NCI-H446 (cell line): Measurements from ENCODE around the gene ERP29.
"Not testable (repeated sequence)": the region's sequence is repeated elsewhere in the genome, so short reads cannot be mapped to it uniquely, and the experiment has no call there.

Source experiments
- DNase-seq, 2 experiments: peaks; one replicate each; lab custom pipeline; 2025; lab: John Stamatoyannopoulos, UW

ERP29 gene

GRCh38 chr12:112035219-112035785, 22.1 kb downstream of the ERP29 start:
- DNase-seq, result no peak

- not testable (repeated sequence) for DNase-seq
These were observed 23.4 kb downstream of the ERP29 start for GRCh38 chr12:112036614-112037013.

- DNase-seq, result no peak
These were observed 32.8 kb downstream of the ERP29 start for GRCh38 chr12:112046003-112046402.

- DNase-seq, result no peak
These were observed 36.1 kb downstream of the ERP29 start for GRCh38 chr12:112049351-112049750.

- DNase-seq, result no peak
These were observed 47.9 kb downstream of the ERP29 start for GRCh38 chr12:112061137-112061536.

GRCh38 chr12:112063273-112063672, 50.0 kb downstream of the ERP29 start:
- no peak for DNase-seq

GRCh38 chr12:112066566-112066965, 53.3 kb downstream of the ERP29 start:
- no peak for DNase-seq
